Hematopoietic multipotent progenitor cell treated with erythropoietin and hydrocortisone succinate and interleukin-3 and kit ligand, for 15 days (in vitro differentiated cells): ENCODE measurements around the gene ZNF497.

Source experiments
- DNase-seq: peaks from one replicate; pipeline ENCODE4 v3.0.0-alpha.2; 2015; ENCODE audit warnings: low spot score

The ZNF497 gene

DNA sequence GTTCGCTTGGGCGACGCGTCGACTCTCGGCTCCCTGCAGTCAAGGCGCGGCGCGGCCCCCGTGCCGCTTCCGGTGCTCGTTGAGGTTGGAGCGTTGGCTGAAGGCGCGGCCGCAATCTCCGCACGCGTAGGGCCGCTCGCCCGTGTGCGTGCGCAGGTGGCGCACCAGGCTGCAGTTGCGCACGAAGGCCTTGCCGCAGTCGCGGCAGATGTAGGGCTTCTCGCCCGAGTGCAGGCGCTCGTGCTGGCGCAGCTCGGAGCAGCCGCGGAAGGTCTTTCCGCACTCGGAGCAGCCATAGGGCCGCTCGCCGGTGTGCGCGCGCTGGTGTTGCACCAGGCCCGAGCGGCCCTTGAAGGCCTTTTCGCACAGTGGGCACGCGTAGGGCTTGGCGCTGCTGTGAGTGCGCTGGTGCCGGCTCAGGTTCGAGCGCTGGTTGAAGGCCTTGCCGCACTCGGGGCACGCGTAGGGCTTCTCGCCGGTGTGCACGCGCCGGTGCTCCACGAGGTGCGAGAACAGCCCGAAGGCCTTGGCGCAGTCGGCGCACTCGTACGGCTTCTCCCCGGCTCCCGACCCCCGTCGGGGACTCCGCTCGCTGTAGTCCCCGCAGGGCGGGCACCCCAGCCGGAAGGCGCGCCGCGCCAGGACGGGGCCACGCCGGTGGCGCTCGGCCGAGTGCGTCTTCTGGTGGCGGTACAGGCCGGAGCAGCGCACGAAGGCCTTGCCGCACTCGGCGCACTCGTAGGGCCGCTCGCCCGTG, 5.3 kb upstream of the ZNF497 start:
- DNase-seq: no peak

DNA sequence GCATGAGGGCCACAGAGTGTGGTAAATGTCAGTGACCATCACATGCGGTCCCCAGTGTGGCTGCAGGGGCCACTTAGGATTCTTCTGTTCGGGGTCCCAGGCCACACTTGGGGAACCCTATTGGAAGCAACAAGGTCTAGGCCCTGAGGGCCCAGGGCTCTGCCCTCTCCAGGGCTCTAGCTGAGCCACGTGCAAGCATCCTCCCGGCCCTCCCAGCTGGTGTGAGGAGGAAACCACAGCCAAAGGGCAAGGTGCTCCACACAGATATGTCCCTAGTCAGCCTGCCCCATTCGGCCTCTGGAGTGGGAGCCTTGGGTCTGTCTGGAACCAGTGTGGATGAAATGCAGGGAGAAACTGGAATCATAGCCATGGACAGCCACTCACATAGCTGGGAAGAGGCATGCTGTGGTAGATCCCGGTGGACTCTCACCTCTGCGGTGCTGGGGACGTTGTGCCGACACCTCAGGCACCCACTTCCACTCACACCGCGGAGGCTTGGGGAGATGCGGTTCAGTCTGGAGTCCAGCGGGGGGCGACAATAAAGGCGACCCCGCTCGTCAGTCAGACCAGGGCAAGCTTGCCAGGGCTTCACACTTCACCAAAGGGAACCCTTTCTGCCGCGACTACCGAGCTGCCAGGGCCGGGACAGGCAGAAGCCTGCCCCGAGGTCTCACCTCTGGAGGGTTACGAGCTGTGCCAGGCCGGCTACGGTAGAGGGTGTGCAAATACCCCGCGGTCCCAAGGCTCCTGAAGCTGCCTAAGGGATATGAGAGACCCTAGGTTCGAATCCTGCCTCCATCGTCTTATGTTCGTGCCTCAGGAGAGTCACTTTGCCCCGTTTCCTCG, 4.3 kb upstream of the ZNF497 start:
- no peak for DNase-seq

DNA sequence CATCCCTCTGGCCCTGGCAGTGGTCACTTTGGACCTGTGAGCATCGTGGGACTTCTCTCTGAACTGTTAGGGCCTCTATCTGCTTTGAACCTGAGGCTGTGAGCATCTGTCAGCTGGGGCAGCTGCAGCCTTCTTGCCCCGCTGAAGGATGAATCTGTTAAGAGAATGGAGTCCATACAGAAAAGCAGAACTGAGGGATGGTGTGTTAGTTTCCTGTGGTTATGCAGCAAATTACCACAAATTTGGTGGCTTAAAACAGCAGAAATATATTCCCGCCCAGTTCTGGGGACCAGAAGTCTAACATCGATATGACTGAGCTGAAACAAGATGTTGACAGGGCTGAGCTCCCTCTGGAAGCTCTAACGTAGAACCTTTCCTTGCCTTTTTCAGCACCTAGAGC, 1.6 kb upstream of the ZNF497 start:
- no peak for DNase-seq

DNA sequence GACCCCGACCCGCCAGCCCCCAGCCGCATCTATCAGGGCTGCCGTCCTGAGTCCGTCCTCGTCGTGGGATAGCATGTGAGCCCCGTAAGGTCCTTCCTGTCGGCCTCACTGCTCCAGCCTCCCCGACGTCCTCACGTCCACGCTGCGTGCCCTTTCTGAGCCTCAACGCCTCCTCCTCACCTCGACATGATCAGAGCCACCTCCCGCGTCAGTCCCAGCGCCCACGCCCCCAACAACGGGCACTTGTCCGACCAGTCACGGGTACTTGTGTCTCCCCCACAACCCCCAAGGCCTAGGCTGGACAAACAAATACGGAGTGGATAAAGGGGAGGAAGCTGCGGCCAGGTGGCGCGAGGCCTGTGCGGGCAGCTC, 665 bp downstream of the ZNF497 start:
- DNase-seq: peak; percentile 21

DNA sequence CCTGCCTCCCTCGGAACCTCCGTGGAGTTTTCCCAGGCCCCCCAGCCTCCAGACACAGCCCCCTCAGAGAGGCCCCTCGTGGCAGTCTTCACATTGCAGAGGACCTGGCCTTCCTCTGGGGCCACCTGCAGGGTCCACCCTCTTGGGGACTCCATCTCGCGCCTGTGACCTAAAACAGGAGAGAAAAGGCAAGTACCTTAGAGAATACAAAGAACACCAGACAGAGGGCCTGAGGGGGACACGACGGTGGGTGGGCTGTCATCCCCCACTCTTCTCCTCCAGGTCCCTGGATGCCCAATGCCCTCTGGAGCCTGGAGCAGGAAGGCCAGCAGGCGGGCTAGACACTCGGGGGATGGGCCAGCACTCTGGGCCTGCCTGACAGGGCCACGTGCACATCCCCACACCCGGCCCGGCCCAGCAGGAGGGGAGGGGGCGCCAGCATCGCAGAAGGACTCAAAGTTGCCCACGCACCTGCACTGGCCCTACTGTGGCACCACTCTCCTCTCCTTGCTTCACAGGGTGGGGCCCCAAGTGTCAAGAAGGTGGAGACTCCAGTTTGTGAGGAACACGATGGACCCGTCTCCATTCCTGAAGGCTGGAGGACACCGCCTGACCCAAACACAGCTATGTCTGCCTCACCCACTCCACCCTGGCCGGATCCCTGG, 4.9 kb downstream of the ZNF497 start:
- DNase-seq: no peak

DNA sequence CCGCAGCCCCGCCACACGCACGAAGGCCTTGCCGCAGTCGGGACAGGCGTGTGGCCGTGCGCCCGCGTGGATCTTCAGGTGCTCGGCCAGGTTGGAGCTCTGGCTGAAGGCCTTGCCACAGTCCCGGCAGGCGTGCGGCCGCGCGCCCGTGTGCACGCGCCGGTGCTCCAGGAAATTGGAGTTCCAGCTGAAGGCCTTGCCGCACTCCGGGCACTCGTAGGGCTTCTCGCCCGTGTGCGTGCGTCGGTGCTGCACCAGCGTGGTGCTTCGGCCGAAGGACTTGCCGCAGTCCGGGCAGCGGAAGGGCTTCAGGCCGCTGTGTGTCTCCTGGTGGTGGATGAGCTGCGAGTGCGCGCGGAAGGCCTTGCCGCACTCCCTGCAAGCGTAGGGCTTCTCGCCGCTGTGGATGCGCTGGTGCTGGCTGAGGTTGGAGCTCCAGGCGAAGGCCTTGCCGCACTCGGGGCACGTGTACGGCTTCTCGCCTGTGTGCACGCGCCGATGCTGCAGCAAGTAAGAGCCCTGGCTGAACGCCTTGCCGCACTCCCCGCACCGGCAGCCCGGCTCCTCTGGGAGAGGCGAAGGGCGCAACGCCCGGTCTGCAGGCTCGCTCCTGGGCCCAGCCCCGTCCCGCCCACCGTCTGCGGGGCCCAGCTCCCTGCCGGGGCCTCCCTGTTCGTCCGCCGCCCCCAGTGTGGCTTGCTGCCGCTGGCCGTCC, 5.6 kb downstream of the ZNF497 start:
- DNase-seq: no peak

DNA sequence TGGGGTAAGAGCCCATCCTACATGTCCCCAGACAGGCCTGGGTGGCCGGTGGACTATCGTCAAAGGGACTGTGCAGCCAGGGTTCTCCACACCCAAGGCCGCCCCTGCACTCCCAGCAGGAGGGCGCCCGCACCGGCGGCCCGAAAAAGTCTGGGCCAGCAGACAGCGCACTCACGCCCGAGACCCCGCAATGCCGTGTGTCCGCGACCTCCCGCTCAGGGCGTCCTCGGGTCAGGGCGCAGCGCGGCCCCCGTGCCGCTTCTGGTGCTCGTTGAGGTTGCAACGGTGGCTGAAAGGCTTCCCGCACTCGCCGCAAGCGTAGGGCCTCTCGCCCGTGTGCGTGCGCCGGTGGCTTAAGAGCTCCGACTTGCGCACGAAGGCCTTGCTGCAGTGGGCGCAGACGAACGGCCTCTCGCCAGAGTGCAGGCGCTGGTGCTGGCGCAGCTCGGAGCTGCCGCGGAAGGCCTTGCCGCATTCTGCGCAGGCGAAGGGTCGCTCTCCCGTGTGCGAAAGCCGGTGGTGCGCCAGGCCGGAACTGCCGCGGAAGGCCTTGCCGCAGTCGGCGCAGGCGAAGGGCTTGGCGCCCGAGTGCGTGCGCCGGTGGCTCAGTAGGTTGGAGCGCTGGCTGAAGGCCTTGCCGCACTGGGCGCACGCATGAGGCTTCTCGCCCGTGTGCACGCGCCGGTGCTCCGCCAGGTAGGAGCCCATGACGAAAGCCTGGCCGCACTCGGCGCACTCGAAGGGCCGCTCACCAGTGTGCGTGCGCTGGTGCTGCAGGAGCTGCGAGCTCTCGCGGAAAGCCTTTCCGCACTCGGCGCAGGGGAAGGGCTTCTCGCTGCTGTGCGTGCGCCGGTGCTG, 6.4 kb downstream of the ZNF497 start:
- DNase-seq: no peak

DNA sequence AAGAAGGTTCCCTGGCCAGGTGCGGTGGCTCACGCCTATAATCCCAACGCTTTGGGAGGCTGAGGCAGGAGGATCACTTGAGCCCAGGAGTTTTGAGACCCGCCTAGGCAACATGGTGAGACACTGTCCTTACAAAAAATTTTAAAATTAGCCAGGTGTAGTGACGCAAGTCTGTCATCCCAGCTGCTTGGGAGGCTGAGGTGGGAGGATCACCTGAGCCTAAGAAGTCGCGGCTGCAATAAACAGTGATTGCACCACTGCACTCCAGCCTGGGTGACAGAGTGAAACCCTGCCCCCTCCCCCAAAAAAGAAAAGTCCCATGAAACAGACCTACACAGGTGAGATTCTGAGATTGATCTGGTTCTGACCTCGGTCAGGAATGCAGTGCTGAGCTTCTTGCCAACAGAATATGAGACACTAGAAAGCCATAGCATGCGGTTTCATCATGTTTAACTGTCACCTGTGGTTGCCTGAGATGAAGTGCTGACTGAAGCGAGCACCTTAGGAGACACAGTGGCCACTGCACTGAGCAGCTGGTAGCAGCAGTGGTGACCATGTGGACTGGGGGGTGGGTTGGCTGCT, 7.2 kb downstream of the ZNF497 start:
- no peak for DNase-seq

DNA sequence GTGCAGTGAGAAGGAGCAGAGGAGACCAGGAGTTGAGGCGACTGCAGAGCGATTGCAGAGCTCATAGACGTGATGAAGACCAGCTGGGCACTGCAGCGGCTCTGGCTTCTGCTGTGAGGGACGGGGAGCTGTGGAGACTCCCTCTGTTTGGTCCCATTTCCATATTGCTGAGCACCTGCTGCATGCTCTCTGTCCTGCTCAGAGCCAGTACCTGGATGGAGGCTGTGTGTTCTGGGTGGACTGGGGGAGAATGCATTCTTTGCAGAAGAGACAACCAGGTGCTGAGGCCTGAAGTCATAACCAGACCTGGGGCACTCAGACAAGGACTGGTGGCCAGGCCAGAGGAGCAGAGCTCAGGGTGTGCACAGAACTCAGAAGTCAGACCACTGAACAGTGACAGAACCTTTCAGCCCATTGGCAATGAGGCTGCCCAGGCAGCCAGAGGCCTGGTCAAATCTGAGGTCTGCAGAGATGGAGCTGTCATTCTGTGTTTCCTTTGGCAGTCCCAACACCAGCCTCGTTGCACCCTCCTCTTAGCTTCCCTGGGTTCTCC, 8.0 kb downstream of the ZNF497 start:
- DNase-seq: no peak

DNA sequence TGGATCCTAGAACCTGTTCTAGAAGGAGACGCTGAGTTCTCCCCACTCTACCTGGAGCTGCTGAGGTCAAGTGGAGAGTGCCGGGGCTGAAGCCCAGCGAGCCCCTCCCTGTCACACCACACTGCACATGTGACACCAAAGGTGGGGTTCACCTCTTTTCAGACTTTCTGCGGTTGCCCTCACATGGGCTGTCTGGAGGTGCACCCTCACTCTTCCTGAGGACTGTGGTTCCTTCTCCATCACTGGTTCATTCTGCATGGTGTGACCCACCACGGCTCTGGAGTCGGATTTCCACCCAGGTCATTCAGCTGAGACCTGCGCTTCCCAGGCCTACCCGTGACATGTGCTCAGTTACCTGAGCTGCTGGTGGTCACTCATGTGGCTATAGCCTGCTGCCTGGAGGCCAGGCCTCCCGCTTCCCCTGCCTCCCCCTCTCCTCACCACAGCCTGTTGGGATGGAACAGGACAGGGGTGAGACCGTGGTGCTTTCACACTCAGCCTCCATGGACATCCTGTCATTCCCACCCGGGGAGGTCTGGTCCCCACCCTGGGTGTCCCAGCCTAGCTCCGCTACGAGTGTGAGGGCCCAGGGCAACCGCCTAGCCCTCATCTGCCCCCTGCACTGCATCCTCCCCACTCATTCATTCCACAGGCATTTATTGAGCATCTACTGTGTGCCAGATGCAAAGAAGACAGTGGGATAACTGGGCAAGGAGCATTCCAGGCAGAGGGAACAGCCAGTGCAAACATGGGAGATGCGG, 8.7 kb downstream of the ZNF497 start:
- no peak for DNase-seq

DNA sequence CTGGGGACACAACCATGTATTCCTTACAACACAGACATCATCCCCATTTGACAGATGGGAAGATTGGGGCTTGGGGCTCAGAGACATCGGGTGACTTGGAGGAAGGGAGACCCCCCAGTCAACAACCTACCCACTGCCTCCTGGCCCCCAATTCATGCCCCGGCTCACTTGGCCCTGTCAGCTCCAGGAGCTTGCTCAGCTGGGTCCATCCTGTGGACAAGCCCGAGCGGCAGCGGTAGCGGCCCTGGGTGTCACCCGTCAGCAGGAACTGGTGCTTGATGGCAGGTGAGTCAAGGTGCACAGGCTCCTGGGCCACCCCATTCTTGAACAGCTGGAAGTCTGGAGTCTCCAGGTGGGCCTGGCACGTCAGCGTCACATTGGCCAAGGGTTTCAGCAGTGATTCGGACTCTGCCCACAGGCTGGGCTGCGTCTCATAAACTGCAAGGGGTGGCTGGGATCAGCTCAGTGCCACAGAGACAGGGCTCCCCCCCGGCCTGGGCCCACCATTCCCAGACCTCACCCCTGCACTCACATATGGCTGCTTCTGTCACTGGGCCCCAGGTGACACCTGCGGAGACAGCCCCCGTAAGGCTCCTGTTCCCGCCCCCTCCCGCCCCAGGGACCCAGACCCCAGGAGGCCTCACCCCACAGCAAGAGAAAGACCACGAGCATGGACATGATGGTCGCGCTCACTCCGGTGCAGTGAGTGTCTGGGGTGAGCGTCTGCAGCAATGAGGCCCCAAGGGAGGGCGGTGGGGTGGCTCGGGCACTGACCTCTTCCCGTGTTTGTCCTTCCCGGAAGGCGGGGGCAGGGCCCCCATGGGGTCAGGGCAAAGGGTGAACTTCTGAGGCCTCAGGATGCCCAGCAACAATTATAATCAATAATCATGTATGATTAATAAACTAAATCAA, 9.5 kb downstream of the ZNF497 start, which contains the start of gene A1BG:
Gene A1BG (minus strand): TSS at position 733 of the 912 bp plus-strand sequence. CDS start 55 bp downstream, at position 678.
- no peak for DNase-seq

DNA sequence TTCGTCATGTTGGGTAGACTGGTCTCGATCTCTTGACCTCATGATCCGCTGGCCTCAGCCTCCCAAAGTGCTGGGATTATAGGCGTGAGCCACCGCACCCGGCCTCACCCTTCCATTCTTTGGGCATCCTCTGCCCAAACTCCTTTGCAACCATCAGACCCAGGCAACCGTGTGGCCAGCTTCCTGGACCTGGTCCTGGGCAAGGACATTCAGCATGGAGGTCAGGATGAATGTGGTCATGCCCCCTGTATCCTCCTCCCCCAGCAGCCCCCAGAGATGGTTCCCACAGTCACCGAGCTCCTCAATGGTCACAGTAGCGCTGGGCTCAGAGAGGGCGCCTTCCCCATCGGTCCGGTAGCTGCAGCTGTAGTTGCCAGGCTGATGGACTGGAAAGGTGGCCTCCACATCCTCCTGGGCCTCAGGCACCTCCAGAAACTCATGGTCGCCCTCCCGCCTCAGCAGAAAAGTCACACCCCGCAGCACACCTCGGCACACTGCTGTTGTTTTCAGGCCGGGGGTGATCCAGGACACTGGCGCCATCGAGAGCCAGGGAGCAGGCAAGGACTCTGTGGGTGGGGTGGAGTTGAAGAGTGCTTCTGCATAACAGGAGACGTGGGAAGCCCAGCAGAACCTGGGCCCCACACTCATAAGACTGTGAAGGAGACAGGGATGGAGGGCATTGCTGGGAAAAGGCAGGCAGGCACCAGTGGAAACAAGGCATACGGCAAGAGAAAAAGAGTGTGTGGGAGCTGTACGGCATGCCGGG, 10.4 kb downstream of the ZNF497 start:
- DNase-seq: no peak

DNA sequence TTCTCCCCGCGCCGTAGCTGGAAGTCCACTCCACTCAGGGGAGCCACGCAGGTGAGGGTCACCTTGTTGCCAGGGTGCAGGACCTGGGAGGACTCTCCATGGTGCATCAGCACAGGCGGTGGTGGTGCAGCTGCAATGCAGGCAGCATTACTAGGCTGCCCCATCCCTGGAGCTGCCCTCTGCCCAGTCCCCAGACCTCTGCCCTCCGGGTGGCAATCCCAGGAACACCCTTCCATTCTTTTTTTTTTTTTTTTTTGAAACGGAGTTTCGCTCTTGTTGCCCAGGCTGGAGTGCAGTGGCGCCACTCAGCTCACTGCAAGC, 11.0 kb downstream of the ZNF497 start:
- no peak for DNase-seq

DNA sequence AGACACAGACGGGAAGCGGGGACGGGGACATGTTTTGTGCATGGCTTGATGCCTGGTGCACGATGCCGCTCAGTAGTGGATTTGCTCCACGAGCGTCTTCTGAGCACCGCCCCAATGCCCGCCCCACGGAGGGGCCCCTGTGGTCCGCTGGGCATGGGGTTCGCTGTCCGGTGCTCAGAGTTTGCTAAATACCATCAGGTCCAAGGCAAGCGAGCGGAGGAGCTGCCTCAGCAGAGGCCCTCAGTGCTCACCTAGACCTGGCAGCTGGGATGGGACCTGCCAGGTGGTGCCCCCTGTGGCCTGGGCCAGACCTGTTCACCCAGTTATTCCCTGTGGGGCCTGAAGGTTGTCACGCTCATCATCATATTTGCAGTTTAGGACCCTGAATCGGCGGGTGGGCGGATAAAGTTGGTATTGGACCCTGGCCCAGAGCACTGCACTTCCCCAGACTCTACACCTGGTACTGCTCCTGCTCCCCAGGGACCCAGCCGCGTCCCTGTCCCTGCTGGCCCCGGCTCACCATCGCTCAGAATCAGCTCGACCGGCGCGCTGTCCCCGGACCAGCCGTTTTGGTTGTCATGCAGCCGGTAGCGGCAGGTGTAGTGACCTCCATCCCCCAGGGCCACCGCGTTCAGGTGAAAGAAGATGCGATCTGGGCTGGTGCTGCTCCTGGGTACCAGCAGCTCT, 11.5 kb downstream of the ZNF497 start:
- DNase-seq: no peak

DNA sequence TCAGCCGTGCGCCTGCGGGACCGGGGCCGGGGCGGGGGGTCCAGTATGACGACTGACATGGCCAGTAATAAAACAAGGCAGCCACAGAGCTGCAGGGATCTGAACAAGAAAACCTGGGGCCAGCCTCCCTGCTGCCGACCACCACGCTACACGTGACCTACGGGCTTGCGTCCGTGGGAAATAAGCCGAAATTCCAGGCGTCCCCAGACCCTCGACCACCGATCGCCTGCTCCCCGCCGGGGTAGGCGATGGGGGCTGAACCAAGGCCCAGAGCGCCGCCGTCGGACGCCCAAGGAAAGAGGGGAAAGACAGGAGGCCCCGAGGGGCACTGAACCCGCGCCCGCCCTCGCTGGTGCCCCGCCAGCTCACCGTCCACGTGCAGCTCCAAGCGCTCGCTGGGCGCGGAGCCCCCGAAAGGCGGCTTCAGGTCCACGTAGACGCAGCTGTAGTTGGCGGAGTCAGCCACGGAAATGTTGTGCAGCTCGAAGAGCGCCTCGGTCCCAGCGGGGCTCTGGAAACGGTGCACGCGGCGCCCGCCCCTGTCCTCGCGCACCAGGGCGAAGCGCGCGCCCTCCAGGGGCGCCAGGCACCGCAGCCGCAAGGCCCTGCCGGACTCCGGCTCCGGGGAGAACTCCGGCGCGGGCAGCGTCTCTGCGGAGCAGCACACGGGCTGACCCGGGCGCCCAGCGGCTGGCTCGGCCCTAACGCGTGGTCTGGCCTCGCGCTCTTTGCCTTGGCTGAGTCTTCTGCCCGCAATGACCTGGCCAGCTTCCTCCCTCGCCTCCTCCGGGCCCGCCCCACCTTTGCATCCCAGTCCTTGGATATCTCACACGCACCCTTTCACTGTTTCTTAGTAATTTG, 12.3 kb downstream of the ZNF497 start:
- DNase-seq: no peak

DNA sequence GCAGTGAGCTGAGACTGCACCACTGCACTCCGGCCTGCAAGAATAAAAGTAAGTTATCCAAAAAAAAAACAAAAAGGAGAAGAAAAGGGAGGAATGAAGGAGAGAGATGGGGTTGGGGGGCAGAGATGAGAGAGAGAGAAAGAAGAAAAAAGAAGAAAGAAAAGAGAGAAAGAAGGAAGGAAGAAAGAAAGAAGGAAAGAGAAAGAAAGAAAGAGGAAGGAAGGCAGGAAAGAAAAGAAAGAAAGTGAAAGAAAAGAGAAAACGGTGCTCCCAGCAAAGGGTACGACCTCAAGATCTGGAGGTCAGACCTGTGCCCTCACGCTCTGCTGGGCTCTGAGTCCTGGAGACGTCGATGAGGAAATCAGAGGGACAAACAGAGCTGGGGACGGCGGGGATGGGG, 13.0 kb downstream of the ZNF497 start:
- no peak for DNase-seq
